B cell (primary cell): ENCODE results near the gene SLC8A3. TPM values are rescaled to one million over a fixed set of nuclear protein-coding genes. Genes with fewer than 3 reads are reported as not detected.

Source experiments
- ATAC-seq: fragments of 200-7000 bp; cut with Tn5 transposase; one replicate; pipeline ENCODE4 v1.10.0; 2021; ENCODE audit warnings: low read depth, mild to moderate bottlenecking, moderate number of reproducible peaks, moderate library complexity
- CTCF ChIA-PET: fragments of 350-600 bp; sonication (Branson Sonifier 250); formaldehyde crosslinking; loops from one replicate; lab custom pipeline; 2021; ENCODE audit warnings: antibody characterized with exemption, inconsistent platforms; lab: Charles Lee
- POLR2A ChIA-PET: fragments of 350-600 bp; sonication (Branson Sonifier 250); formaldehyde crosslinking; loops from one replicate; lab custom pipeline; 2021; ENCODE audit warnings: antibody characterized with exemption; lab: Charles Lee
- DNase-seq: peaks from one replicate; pipeline ENCODE4 v3.0.0; 2013
- H2AFZ ChIP-seq: 2 replicates; pipeline ENCODE4 v1.6.1; 2012; ENCODE audit warnings: mild to moderate bottlenecking, low read depth, low read length; ENCODE audit not compliant: insufficient read depth, poor library complexity, severe bottlenecking
- H3K27ac ChIP-seq, 2 donors: 1 replicate in 1 of 2; 2 replicates in 1 of 2; pipeline ENCODE4 v1.5.1; 2012 to 2013; ENCODE audit warnings: low read length in 2 of 2, mild to moderate bottlenecking in 2 of 2, moderate library complexity in 1 of 2
- H3K27me3 ChIP-seq, 4 experiments: fragments of 200-600 bp in 1 of 4; sonication (generic) in 1 of 4; replicated peaks in 1 of 4; 1 replicate in 2 of 4; 2 replicates in 2 of 4; pipeline versions ENCODE4 v1.6.1 to v1.7.0; 2013 to 2016; ENCODE audit warnings: low read length in 3 of 4, mild to moderate bottlenecking in 2 of 4, mixed read lengths in 1 of 4, moderate library complexity in 1 of 4; ENCODE audit not compliant: insufficient read depth in 4 of 4, control insufficient read depth in 3 of 4; ENCODE audit errors: control extremely low read depth in 1 of 4
- H3K36me3 ChIP-seq, 2 experiments: replicated peaks in 1 of 2; 1 replicate in 1 of 2; 2 replicates in 1 of 2; pipeline versions ENCODE4 v1.6.1 to v1.7.1; 2013; ENCODE audit warnings: low read length in 1 of 2; ENCODE audit not compliant: insufficient read depth in 2 of 2, control insufficient read depth in 1 of 2; ENCODE audit errors: control extremely low read depth in 1 of 2, extremely low read depth in 1 of 2
- H3K4me1 ChIP-seq, 2 donors: fragments of 200-600 bp in 1 of 2; sonication (generic) in 1 of 2; 1 replicate in 1 of 2; 2 replicates in 1 of 2; pipeline versions ENCODE4 v1.5.1 to v1.6.1; 2013 to 2017; ENCODE audit warnings: low read length in 2 of 2; ENCODE audit not compliant: control insufficient read depth in 2 of 2, insufficient read depth in 2 of 2
- H3K4me2 ChIP-seq: replicated peaks from 2 replicates; pipeline ENCODE3; 2012; ENCODE audit warnings: mild to moderate bottlenecking, low read depth, low read length; ENCODE audit not compliant: poor library complexity, severe bottlenecking
- H3K4me3 ChIP-seq, 5 experiments: fragments of 200-600 bp in 1 of 5; sonication (generic) in 1 of 5; 1 replicate in 3 of 5; 2 replicates in 2 of 5; pipeline versions ENCODE4 v1.5.1 to v1.7.0; 2011 to 2016; ENCODE audit warnings: low read length in 4 of 5, mild to moderate bottlenecking in 4 of 5, low read depth in 2 of 5, control low read depth in 1 of 5, moderate library complexity in 1 of 5; ENCODE audit not compliant: insufficient read depth in 1 of 5; ENCODE audit errors: control extremely low read depth in 1 of 5, extremely low read depth in 1 of 5
- H3K79me2 ChIP-seq: fragments of 200-600 bp; sonication (generic); one replicate; pipeline ENCODE4 v1.6.0; 2016; ENCODE audit warnings: low read length; ENCODE audit not compliant: control insufficient read depth, insufficient read depth
- H3K9ac ChIP-seq: fragments of 200-600 bp; sonication (generic); 2 replicates; pipeline ENCODE4 v1.6.1; 2017; ENCODE audit warnings: mild to moderate bottlenecking, low read length, moderate library complexity
- H3K9me3 ChIP-seq, 3 donors: one replicate each; pipeline versions ENCODE4 v1.6.1 to v1.7.1; 2013; ENCODE audit warnings: low read length in 2 of 3; ENCODE audit not compliant: control insufficient read depth in 2 of 3, insufficient read depth in 1 of 3; ENCODE audit errors: control extremely low read depth in 1 of 3
- H4K20me1 ChIP-seq: 2 replicates; pipeline ENCODE4 v1.6.0; 2012; ENCODE audit warnings: mild to moderate bottlenecking, low read length; ENCODE audit not compliant: insufficient read depth, control insufficient read depth, poor library complexity, severe bottlenecking
- H3K27ac Mint-ChIP-seq: one replicate; pipeline ENCODE4 v1.8.0; 2021; ENCODE audit warnings: mixed read lengths
- H3K27me3 Mint-ChIP-seq: one replicate; pipeline ENCODE4 v1.8.0; 2021; ENCODE audit warnings: mixed read lengths
- H3K4me1 Mint-ChIP-seq: one replicate; pipeline ENCODE4 v1.8.0; 2021; ENCODE audit warnings: mixed read lengths
- H3K4me3 Mint-ChIP-seq: one replicate; pipeline ENCODE4 v1.8.0; 2021; ENCODE audit warnings: mixed read lengths
- H3K9me3 Mint-ChIP-seq: one replicate; pipeline ENCODE4 v1.8.0; 2022; ENCODE audit warnings: mixed read lengths; ENCODE audit not compliant: insufficient read depth
- EZH2 ChIP-seq: IDR thresholded peaks from 2 replicates; pipeline ENCODE4 v1.6.1; 2012; ENCODE audit warnings: borderline replicate concordance, low read depth, mild to moderate bottlenecking, moderate library complexity, low read length; ENCODE audit not compliant: insufficient read depth, poor library complexity, severe bottlenecking
- WGBS: methylation state at CpG from one replicate; pipeline ENCODE4 v1.1.5; 2013; ENCODE audit warnings: missing lambda C conversion rate; ENCODE audit not compliant: insufficient coverage; 5-methylcytosine and 5-hydroxymethylcytosine counted together
- intact Hi-C: fragments of 100-400 bp; cut with micrococcal nuclease; formaldehyde crosslinking; loops from one replicate; pipeline ENCODE4 v1.10.0; 2022
- polyA plus RNA-seq: library from polyadenylated mRNA; depleted of rRNA; stranded (reverse); fragments of >200 nt; gene quantifications from 2 replicates; pipeline ENCODE4 v1.2.3, GENCODE V29; 2012
- total RNA-seq, 2 donors: library from RNA; stranded (reverse); fragments of 120-200 nt in 1 of 2; gene quantifications; 1 replicate in 1 of 2; 2 replicates in 1 of 2; pipeline versions ENCODE4 v1.2.3 to v1.2.4, GENCODE V29; 2013 to 2022
- TF ChIP-seq, protein P1 (sequence below): fragments of 200-600 bp; IDR thresholded peaks from one replicate; pipeline ENCODE4 v1.8.0; 2022; ENCODE audit warnings: antibody characterized with exemption, mild to moderate bottlenecking

SLC8A3 gene
- total and polyA plus RNA-seq, 2 donors (not counting 1 experiment from before 2014, with no cell fraction given): 0.07 to 0.09 TPM

DNA sequence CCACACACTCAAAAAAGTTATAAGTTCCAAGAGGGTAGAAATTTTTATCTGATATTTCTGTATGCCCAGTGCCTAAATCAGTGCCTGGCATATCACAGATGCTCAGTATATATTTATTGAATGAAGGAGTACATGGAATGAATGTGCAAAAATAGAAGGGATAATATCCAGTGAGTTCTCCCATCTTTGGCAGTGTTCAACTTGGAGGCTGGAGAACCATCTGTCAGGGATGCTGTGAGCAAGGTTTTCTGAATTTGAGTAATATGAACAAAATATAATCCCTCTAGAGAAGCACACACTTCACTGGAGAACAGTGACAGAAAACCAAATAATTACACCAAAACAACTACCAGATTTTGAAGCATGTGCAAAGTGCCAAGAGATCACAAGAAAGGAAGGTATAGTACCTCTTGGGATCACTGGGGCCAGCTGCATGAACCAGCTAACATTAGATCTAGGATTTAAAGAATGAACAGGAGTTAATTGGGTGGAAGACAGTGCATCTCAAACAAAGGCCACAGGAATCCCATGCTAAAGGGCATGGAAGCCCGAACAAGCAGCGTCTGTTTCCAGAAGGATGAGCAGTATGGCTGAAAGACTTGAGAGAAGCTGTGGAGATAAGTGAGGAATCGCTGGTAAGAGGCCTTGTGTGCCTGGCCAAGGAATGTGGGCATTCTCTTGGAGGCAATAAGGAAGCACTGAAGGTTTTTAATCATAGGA lies 11.5 kb downstream of the SLC8A3 start:
- no peak overlapping the region for H2AFZ ChIP-seq
- no peaks in the 10 kb centered on the region for H4K20me1 ChIP-seq
- H3K4me1 Mint-ChIP-seq: no peaks in the 10 kb centered on the region
- intact Hi-C loops: no loop called here
- no peak overlapping the region for H3K4me2 ChIP-seq
- no peak overlapping the region for H3K4me3 Mint-ChIP-seq
- H3K27ac Mint-ChIP-seq: no peak overlapping the region
- DNase-seq (no peak), ATAC-seq (no peak)
- H3K4me3 ChIP-seq: no peak overlapping the region
- ChIA-PET POLR2A (no interaction called here), CTCF (no interaction called here)
- no peaks in the 10 kb centered on the region for H3K79me2 ChIP-seq
- peaks cover 7% of the 10 kb centered on the region for H3K27me3 Mint-ChIP-seq
- H3K9me3 Mint-ChIP-seq: no peaks in the 10 kb centered on the region
- no peaks in the 10 kb centered on the region for H3K36me3 ChIP-seq
- H3K9me3 ChIP-seq: no peaks in the 10 kb centered on the region
- peaks cover 0 to 3% (median 0%) of the 10 kb centered on the region in 4 experiments for H3K27me3 ChIP-seq
- H3K9ac ChIP-seq: no peak overlapping the region
- TF ChIP-seq EZH2: no peak
- TF ChIP-seq, protein P1, sequence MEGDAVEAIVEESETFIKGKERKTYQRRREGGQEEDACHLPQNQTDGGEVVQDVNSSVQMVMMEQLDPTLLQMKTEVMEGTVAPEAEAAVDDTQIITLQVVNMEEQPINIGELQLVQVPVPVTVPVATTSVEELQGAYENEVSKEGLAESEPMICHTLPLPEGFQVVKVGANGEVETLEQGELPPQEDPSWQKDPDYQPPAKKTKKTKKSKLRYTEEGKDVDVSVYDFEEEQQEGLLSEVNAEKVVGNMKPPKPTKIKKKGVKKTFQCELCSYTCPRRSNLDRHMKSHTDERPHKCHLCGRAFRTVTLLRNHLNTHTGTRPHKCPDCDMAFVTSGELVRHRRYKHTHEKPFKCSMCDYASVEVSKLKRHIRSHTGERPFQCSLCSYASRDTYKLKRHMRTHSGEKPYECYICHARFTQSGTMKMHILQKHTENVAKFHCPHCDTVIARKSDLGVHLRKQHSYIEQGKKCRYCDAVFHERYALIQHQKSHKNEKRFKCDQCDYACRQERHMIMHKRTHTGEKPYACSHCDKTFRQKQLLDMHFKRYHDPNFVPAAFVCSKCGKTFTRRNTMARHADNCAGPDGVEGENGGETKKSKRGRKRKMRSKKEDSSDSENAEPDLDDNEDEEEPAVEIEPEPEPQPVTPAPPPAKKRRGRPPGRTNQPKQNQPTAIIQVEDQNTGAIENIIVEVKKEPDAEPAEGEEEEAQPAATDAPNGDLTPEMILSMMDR: no peak
- no peaks in the 10 kb centered on the region for H3K4me1 ChIP-seq
- 95% methylated on average over 3 of the region's 3 CpGs for WGBS
- H3K27ac ChIP-seq: no peak overlapping the region

DNA sequence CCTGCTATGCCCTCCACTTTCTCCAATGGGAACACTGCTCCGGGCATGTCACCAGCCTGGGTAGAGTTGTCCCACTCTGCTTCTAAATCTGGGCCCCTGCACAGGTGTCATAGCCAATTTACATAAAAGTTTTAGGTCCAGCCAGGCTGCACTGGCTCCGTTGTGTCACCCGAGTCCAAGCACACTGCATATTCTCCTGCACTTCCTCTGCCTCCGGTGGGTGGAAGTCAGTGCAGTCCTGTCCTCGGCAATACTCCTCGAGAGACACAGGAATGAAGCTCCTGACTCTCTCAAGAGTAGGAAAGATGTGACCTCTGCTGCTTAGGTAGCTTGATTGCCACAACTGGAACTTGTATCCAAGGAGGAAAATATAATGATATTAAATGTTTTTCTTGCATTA lies 15.2 kb downstream of the SLC8A3 start:
- H3K9me3 ChIP-seq: no peaks in the 10 kb centered on the region
- H3K4me3 ChIP-seq: no peak overlapping the region
- no peak overlapping the region for H3K27ac ChIP-seq
- POLR2A ChIA-PET: no interaction called here
- intact Hi-C loops: no loop called here
- no peaks in the 10 kb centered on the region for H3K36me3 ChIP-seq
- ATAC-seq (no peak), DNase-seq (no peak)
- Mint-ChIP-seq H3K9me3 (no peaks in the 10 kb centered on the region), H3K4me3 (no peak overlapping the region), H3K4me1 (peaks cover 4% of the 10 kb centered on the region), H3K27me3 (peaks cover 7% of the 10 kb centered on the region), H3K27ac (no peak overlapping the region)
- TF ChIP-seq EZH2: no peak
- TF ChIP-seq, protein P1: no peak
- H2AFZ ChIP-seq: no peak overlapping the region
- no peak overlapping the region for H3K9ac ChIP-seq
- no peaks in the 10 kb centered on the region for H4K20me1 ChIP-seq
- CTCF ChIA-PET: no interaction called here
- WGBS: 79% methylated on average over 4 of the region's 6 CpGs
- H3K4me1 ChIP-seq: peaks cover 0 to 4% of the 10 kb centered on the region in 2 donors
- no peaks in the 10 kb centered on the region for H3K79me2 ChIP-seq
- no peak overlapping the region for H3K4me2 ChIP-seq
- H3K27me3 ChIP-seq: peaks cover 0 to 5% (median 1%) of the 10 kb centered on the region in 4 experiments
